RWPE2 (cell line): Measurements from ENCODE around the gene FASTK.

Experiments used
- ATAC-seq: fragments of 200-7000 bp; cut with Tn5 transposase; 3 replicates; pipeline ENCODE4 v1.9.1; 2021; ENCODE audit warnings: low read depth
- DNase-seq: peaks from one replicate; pipeline ENCODE4 v3.0.0-alpha.2; 2020; ENCODE audit warnings: low spot score
- H3K27ac ChIP-seq: fragments of 450-650 bp; 2 replicates; pipeline ENCODE4 v1.5.1; 2017; ENCODE audit warnings: mild to moderate bottlenecking; ENCODE audit not compliant: poor library complexity, severe bottlenecking
- H3K27me3 ChIP-seq: fragments of 250-450 bp; sonication (Bioruptor Pico); 2 replicates; pipeline ENCODE4 v1.5.1; 2021; ENCODE audit warnings: mild to moderate bottlenecking, moderate library complexity; ENCODE audit not compliant: insufficient read depth, poor library complexity, severe bottlenecking
- H3K36me3 ChIP-seq: fragments of 250-450 bp; sonication (Bioruptor Pico); 2 replicates; pipeline ENCODE4 v1.5.1; 2020; ENCODE audit warnings: low read depth, mild to moderate bottlenecking, moderate library complexity
- H3K4me1 ChIP-seq: fragments of 250-450 bp; sonication (Bioruptor Pico); 2 replicates; pipeline ENCODE4 v1.5.1; 2021; ENCODE audit warnings: mild to moderate bottlenecking, moderate library complexity; ENCODE audit not compliant: insufficient read depth, poor library complexity, severe bottlenecking
- H3K4me3 ChIP-seq: fragments of 250-450 bp; sonication (Bioruptor Pico); 2 replicates; pipeline ENCODE4 v1.5.1; 2021; ENCODE audit warnings: mild to moderate bottlenecking, moderate library complexity; ENCODE audit not compliant: severe bottlenecking
- H3K9me3 ChIP-seq: fragments of 250-450 bp; sonication (Bioruptor Pico); 2 replicates; pipeline ENCODE4 v1.5.1; 2021; ENCODE audit warnings: mild to moderate bottlenecking, moderate library complexity; ENCODE audit not compliant: severe bottlenecking
- TF ChIP-seq, protein P1 (sequence below): fragments of 450-650 bp; IDR thresholded peaks from one replicate; pipeline ENCODE4 v1.5.1; 2017; ENCODE audit warnings: mild to moderate bottlenecking, moderate library complexity; ENCODE audit not compliant: poor library complexity, severe bottlenecking

FASTK gene

DNA sequence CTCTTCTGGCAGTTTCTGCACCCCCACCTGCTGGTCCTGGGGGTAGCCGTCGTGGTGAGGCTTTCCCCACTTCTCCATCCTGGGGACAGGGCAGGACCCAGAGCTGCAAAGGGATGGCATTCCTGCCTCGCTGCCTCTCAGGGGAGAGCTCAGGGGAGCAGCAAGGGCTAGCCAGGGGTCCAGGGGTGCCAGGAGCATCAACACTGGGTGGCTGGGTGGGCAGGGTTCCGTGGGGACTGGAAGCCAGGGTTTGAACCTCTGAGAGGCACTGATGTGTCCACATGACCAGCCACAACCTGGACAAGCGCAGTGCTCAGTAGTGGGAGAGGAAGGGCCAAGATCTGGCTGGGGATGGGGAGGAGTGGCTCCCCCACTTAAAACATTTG, 46.8 kb downstream of the FASTK start:
- no peak for ATAC-seq
- Histone ChIP-seq H3K27ac (no peak overlapping the region), H3K27me3 (no peaks in the 10 kb centered on the region), H3K4me3 (no peak overlapping the region), H3K36me3 (no peaks in the 10 kb centered on the region), H3K4me1 (peaks cover 4% of the 10 kb centered on the region), H3K9me3 (no peaks in the 10 kb centered on the region)
- TF ChIP-seq, protein P1, sequence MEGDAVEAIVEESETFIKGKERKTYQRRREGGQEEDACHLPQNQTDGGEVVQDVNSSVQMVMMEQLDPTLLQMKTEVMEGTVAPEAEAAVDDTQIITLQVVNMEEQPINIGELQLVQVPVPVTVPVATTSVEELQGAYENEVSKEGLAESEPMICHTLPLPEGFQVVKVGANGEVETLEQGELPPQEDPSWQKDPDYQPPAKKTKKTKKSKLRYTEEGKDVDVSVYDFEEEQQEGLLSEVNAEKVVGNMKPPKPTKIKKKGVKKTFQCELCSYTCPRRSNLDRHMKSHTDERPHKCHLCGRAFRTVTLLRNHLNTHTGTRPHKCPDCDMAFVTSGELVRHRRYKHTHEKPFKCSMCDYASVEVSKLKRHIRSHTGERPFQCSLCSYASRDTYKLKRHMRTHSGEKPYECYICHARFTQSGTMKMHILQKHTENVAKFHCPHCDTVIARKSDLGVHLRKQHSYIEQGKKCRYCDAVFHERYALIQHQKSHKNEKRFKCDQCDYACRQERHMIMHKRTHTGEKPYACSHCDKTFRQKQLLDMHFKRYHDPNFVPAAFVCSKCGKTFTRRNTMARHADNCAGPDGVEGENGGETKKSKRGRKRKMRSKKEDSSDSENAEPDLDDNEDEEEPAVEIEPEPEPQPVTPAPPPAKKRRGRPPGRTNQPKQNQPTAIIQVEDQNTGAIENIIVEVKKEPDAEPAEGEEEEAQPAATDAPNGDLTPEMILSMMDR = no peak
- no peak for DNase-seq

DNA sequence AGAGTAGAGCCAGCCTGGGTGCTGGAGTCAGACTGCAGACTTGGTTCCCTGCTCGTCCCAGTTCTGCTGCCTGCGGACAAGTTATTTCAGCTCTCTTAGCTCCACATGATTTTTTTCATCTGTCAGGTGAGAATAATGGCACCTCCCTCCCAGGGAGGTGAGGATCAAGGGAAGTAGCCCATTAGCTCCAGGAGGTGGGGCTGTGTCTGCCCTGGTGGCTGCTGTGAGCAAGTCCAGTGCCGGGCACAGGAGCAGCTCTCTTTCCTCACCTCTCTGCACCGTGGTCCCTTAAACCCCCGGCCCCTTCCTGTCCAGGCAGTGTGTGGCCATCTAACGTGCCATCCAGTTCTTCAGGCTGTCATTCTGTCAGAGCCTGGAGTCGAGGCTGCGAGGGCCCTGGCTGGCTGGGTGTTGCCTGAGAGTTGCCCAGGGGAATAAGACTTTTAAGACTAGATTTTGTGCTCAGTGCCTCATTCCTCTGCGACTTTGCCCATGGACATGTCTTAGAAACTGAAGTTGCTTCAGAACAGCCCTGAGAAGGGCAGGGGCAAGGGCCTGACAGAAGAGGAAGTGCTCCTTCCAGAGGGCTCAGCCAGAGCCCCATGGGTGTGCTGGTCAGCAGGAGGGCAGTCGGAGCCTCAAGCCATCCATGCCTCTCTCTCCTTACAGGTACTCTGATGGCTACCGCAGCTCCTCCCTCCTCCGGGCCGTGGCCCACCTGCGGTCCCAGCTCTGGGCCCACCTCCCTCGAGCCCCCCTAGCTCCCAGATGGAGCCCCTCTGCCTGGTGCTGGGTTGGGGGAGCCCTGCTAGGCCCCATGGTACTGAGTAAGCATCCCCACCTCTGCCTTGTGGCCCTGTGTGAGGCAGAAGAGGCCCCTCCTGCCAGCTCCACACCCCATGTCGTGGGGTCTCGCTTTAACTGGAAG, 47.4 kb downstream of the FASTK start:
- ATAC-seq = no peak
- H3K9me3 ChIP-seq = no peaks in the 10 kb centered on the region
- H3K4me1 ChIP-seq = no peaks in the 10 kb centered on the region
- no peaks in the 10 kb centered on the region for H3K36me3 ChIP-seq
- no peak overlapping the region for H3K27ac ChIP-seq
- no peak for DNase-seq
- H3K27me3 ChIP-seq = no peaks in the 10 kb centered on the region
- TF ChIP-seq, protein P1 = no peak
- no peak overlapping the region for H3K4me3 ChIP-seq

DNA sequence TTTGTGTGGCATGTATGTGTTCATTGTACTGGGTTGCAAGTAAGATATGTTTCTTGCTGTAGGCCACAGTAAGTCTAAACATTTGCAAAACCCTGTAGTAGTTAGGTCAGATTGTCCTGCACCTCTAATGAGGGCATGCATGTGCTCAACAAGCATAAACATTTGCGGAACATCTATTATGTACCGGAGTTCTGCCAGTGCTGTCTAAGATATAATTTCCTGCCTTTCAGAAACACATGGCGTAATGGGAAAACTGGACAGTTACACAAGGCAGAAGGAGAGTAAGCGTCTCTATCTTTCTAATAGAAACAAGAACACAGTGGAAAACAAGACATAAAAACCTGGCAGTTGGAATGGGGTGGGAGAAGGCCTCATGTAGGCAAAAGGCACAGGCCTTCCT, 49.6 kb downstream of the FASTK start:
- TF ChIP-seq, protein P1 = no peak
- Histone ChIP-seq H3K27ac (no peak overlapping the region), H3K4me1 (peaks cover 14% of the 10 kb centered on the region), H3K4me3 (no peak overlapping the region), H3K36me3 (no peaks in the 10 kb centered on the region), H3K9me3 (no peaks in the 10 kb centered on the region), H3K27me3 (no peaks in the 10 kb centered on the region)
- DNase-seq (no peak), ATAC-seq (no peak)

DNA sequence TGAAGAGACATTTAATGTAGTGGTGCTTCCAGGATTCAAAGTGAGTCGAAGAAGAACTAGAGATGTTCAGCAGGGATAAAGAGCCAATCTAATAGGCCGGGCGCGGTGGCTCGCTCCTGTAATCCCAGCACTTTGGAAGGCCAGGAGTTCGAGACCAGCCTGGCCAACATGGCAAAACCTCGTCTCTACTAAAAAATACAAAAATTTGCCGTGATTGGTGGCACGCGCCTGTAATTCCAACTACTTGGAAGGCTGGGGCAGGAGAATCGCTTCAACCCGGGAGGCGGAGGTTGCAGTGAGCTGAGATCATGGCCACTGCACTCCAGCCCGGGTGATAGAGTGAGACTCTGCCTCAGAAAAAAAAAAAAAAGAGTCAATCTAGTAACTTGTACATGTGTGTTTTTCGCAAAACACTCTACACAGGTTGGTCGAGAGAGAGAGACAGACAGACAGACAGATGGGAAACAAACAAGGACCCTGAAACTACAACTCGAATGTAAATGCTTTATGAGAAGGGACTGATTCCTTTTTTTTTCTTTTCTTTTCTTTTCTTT, 51.6 kb downstream of the FASTK start:
- DNase-seq = no peak
- TF ChIP-seq, protein P1 = peak; percentile 32
- H3K4me3 ChIP-seq = peak overlapping the region; percentile 78
- no peaks in the 10 kb centered on the region for H3K9me3 ChIP-seq
- H3K36me3 ChIP-seq = no peaks in the 10 kb centered on the region
- peaks cover 14% of the 10 kb centered on the region for H3K4me1 ChIP-seq
- peak overlapping the region; percentile 28 for H3K27ac ChIP-seq
- no peak for ATAC-seq
- no peaks in the 10 kb centered on the region for H3K27me3 ChIP-seq
